Loucy (cell line): ENCODE data around the gene VAV1.
A peak's percentile ranks its signal among the peaks of the same experiment; 100 is the strongest.
"Not testable (repeated sequence)": the region's sequence is repeated elsewhere in the genome, so short reads cannot be mapped to it uniquely, and the experiment has no call there.

ENCODE experiments used
- H2AFZ ChIP-seq: fragments of 200-600 bp; sonication (generic); 2 replicates; pipeline ENCODE4 v1.6.0; 2016; ENCODE audit warnings: antibody characterized with exemption, mild to moderate bottlenecking, low read length, moderate library complexity
- H3F3A ChIP-seq: fragments of 200-600 bp; 2 replicates; pipeline ENCODE4 v1.6.0; 2016; ENCODE audit warnings: antibody characterized with exemption, low read depth, mild to moderate bottlenecking
- H3K27me3 ChIP-seq: fragments of 200-600 bp; sonication (generic); 2 replicates; pipeline ENCODE4 v1.6.1; 2014; ENCODE audit warnings: low read length, mild to moderate bottlenecking; ENCODE audit not compliant: insufficient read depth, poor library complexity, severe bottlenecking
- H3K36me3 ChIP-seq: fragments of 200-600 bp; sonication (generic); 2 replicates; pipeline ENCODE4 v1.6.1; 2016; ENCODE audit warnings: low read length; ENCODE audit not compliant: insufficient read depth
- H3K4me1 ChIP-seq: fragments of 200-600 bp; sonication (generic); 2 replicates; pipeline ENCODE4 v1.5.1; 2014; ENCODE audit warnings: low read length, mild to moderate bottlenecking; ENCODE audit not compliant: insufficient read depth, poor library complexity, severe bottlenecking
- H3K4me2 ChIP-seq: fragments of 200-600 bp; sonication (generic); 2 replicates; pipeline ENCODE4 v1.6.0; 2014; ENCODE audit warnings: antibody characterized with exemption, low read length, low read depth, mild to moderate bottlenecking; ENCODE audit not compliant: poor library complexity, severe bottlenecking
- H3K4me3 ChIP-seq: fragments of 200-600 bp; sonication (generic); 2 replicates; pipeline ENCODE4 v1.5.1; 2014; ENCODE audit warnings: low read length, mild to moderate bottlenecking, mixed read lengths; ENCODE audit not compliant: poor library complexity, severe bottlenecking
- H3K79me2 ChIP-seq: fragments of 200-600 bp; sonication (generic); 2 replicates; pipeline ENCODE4 v1.6.1; 2014; ENCODE audit warnings: low read length; ENCODE audit not compliant: insufficient read depth
- H3K9ac ChIP-seq: fragments of 200-600 bp; sonication (generic); 2 replicates; pipeline ENCODE4 v1.6.0; 2014; ENCODE audit warnings: mild to moderate bottlenecking, low read depth, low read length, moderate library complexity; ENCODE audit not compliant: poor library complexity, severe bottlenecking
- H3K9me2 ChIP-seq: fragments of 200-600 bp; sonication (generic); replicated peaks from 2 replicates; pipeline ENCODE4 v1.6.1; 2016; ENCODE audit warnings: low read depth, low read length, mixed read lengths
- H3K9me3 ChIP-seq: fragments of 200-600 bp; sonication (generic); 2 replicates; pipeline ENCODE4 v1.6.1; 2014; ENCODE audit warnings: mild to moderate bottlenecking, antibody characterized with exemption, low read length, low read depth; ENCODE audit not compliant: insufficient read depth
- H4K20me1 ChIP-seq: fragments of 200-600 bp; sonication (generic); 2 replicates; pipeline ENCODE4 v1.6.0; 2014; ENCODE audit warnings: antibody characterized with exemption, low read length, mild to moderate bottlenecking; ENCODE audit not compliant: insufficient read depth, poor library complexity, severe bottlenecking
- CTCF ChIP-seq: fragments of 200-600 bp; sonication (generic); conservative IDR thresholded peaks from 2 replicates; pipeline ENCODE4 v1.5.1; 2014; ENCODE audit warnings: mild to moderate bottlenecking, antibody characterized with exemption, low read length
- EZH2phosphoT487 ChIP-seq: fragments of 200-600 bp; IDR thresholded peaks from 2 replicates; pipeline ENCODE4 v1.6.1; 2018; ENCODE audit warnings: antibody characterized with exemption, mild to moderate bottlenecking, moderate library complexity, borderline replicate concordance

Gene VAV1

GRCh38 chr19:6761053-6761676 is 11.3 kb upstream of the VAV1 start:
- Histone ChIP-seq H3K9ac (no peak overlapping the region), H4K20me1 (no peaks in the 10 kb centered on the region), H3K9me2 (no peaks in the 10 kb centered on the region), H3K36me3 (no peaks in the 10 kb centered on the region), H3K4me3 (no peak overlapping the region), H3K4me1 (no peaks in the 10 kb centered on the region), H3K9me3 (no peaks in the 10 kb centered on the region), H2AFZ (no peak overlapping the region), H3K79me2 (no peaks in the 10 kb centered on the region), H3F3A (no peaks in the 10 kb centered on the region), H3K27me3 (no peaks in the 10 kb centered on the region), H3K4me2 (no peak overlapping the region)
- no peak for TF ChIP-seq EZH2phosphoT487
- no peak for TF ChIP-seq CTCF

GRCh38 chr19:6762253-6762797 is 10.2 kb upstream of the VAV1 start:
- not testable (repeated sequence) for H4K20me1 ChIP-seq, H3K4me1 ChIP-seq, H3K79me2 ChIP-seq, H2AFZ ChIP-seq, H3F3A ChIP-seq, H3K36me3 ChIP-seq, H3K9ac ChIP-seq, H3K9me2 ChIP-seq, H3K9me3 ChIP-seq, H3K27me3 ChIP-seq, H3K4me2 ChIP-seq, H3K4me3 ChIP-seq

GRCh38 chr19:6765738-6766356 is 6.7 kb upstream of the VAV1 start:
- peak overlapping the region; percentile 92 for H3K4me2 ChIP-seq
- no peaks in the 10 kb centered on the region for H3K79me2 ChIP-seq
- peaks cover 7% of the 10 kb centered on the region; the same call in 1 of the 2 replicates for H3F3A ChIP-seq
- no peak overlapping the region for H2AFZ ChIP-seq
- no peaks in the 10 kb centered on the region for H3K27me3 ChIP-seq
- no peaks in the 10 kb centered on the region for H4K20me1 ChIP-seq
- peak overlapping the region; percentile 82 for H3K4me3 ChIP-seq
- H3K4me1 ChIP-seq, result peaks cover 13% of the 10 kb centered on the region
- H3K9me3 ChIP-seq, result no peaks in the 10 kb centered on the region
- TF ChIP-seq EZH2phosphoT487 (no peak), CTCF (no peak)
- H3K9me2 ChIP-seq, result no peaks in the 10 kb centered on the region
- no peak overlapping the region for H3K9ac ChIP-seq
- no peaks in the 10 kb centered on the region for H3K36me3 ChIP-seq
